Measurements from ENCODE around the gene PLCL2. TPM values are rescaled to one million over a fixed set of nuclear protein-coding genes. Genes with fewer than 3 reads are reported as not detected.

Gene PLCL2
- total and polyA plus RNA-seq, 2 donors (not counting 3 experiments of a cell fraction or from before 2014, with no cell fraction given), result 2.3 to 10.7 TPM

DNA sequence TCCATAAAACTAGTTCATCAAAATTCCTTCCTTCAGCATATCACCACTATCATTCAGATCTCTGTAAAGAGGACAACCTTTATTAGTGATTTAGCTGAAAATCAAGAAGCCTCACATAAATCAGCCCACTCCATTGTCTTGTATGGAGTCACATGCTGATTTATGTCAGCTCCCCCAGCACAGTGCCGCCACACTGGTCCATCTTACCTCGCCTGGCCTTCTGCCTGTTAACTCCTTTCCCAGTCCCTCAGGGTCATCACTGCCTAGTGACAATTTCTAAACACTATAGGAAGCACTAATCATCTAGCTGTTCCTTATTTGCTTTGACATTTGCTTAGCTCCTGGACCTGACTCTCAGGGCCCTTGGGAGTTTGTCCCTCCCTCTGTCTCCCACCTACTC lies 75.4 kb downstream of the PLCL2 start:
- no peaks in the 10 kb centered on the region for H3K27me3 ChIP-seq (ENCODE audit: control insufficient read depth in 2 of 2, insufficient read depth in 2 of 2, low read length in 2 of 2)
- no peaks in the 10 kb centered on the region for H3K79me2 ChIP-seq (ENCODE audit: control insufficient read depth, insufficient read depth, low read length)
- no peak overlapping the region for H3K4me3 ChIP-seq (replicated peaks in 1 of 3; ENCODE audit: insufficient read depth in 1 of 3, low read depth in 1 of 3, low read length in 3 of 3)
- H3K27ac ChIP-seq (ENCODE audit: insufficient read depth, low read depth, low read length), result no peak overlapping the region
- no peaks in the 10 kb centered on the region for H3K9me3 ChIP-seq (replicated peaks; ENCODE audit: control insufficient read depth, insufficient read depth, low read length)
- no peak for TF ChIP-seq EZH2 (IDR thresholded peaks at IDR 0.05; ENCODE audit: borderline replicate concordance, low read depth, low read length, severe bottlenecking)
- TF ChIP-seq, protein P1, sequence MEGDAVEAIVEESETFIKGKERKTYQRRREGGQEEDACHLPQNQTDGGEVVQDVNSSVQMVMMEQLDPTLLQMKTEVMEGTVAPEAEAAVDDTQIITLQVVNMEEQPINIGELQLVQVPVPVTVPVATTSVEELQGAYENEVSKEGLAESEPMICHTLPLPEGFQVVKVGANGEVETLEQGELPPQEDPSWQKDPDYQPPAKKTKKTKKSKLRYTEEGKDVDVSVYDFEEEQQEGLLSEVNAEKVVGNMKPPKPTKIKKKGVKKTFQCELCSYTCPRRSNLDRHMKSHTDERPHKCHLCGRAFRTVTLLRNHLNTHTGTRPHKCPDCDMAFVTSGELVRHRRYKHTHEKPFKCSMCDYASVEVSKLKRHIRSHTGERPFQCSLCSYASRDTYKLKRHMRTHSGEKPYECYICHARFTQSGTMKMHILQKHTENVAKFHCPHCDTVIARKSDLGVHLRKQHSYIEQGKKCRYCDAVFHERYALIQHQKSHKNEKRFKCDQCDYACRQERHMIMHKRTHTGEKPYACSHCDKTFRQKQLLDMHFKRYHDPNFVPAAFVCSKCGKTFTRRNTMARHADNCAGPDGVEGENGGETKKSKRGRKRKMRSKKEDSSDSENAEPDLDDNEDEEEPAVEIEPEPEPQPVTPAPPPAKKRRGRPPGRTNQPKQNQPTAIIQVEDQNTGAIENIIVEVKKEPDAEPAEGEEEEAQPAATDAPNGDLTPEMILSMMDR (IDR thresholded peaks at IDR 0.05; ENCODE audit: extremely low read depth in 1 of 2, insufficient read depth in 1 of 2, low read depth in 1 of 2, low read length in 2 of 2), result no peak
- TF ChIP-seq, protein P2, sequence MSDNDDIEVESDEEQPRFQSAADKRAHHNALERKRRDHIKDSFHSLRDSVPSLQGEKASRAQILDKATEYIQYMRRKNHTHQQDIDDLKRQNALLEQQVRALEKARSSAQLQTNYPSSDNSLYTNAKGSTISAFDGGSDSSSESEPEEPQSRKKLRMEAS (IDR thresholded peaks at IDR 0.05; ENCODE audit: insufficient read depth, insufficient read length), result no peak
- ChIA-PET CTCF (interaction anchor here (1.4 kb wide), 1 partner anchor 76 kb away, joined by 5 read pairs; the partner anchor contains the start of gene PLCL2), POLR2A (no interaction called here)
- no peaks in the 10 kb centered on the region for H3K9me1 ChIP-seq (replicated peaks; ENCODE audit: control insufficient read depth, extremely low read depth, insufficient read depth, low read length)
- H2AFZ ChIP-seq (ENCODE audit: low read depth, low read length), result no peak overlapping the region
- no peaks in the 10 kb centered on the region for H3K36me3 ChIP-seq (ENCODE audit: control insufficient read depth in 2 of 2, extremely low read depth in 1 of 2, insufficient read depth in 2 of 2, low read length in 2 of 2)
- no peaks in the 10 kb centered on the region for H4K20me1 ChIP-seq (replicated peaks; ENCODE audit: control insufficient read depth, extremely low read depth, insufficient read depth, low read length)
- H3K9ac ChIP-seq (replicated peaks; ENCODE audit: extremely low read depth, insufficient read depth, low read length), result no peak overlapping the region
- dilution Hi-C loops (cut with MboI; ENCODE audit: extremely low pct_ligation_motif_present, low sequenced_read_pairs), result no loop called here
- FAIRE-seq (no peak), DNase-seq (ENCODE audit: low read depth, low spot score) (no peak)
- H3K4me1 ChIP-seq (ENCODE audit: control insufficient read depth, extremely low read depth, insufficient read depth, low read length), result no peaks in the 10 kb centered on the region
- no peak overlapping the region for H3K4me2 ChIP-seq (ENCODE audit: insufficient read depth, low read length)
- intact Hi-C loops (cut with micrococcal nuclease), result no loop called here
- BruUV-seq (replicated peaks), result no TSS peak

DNA sequence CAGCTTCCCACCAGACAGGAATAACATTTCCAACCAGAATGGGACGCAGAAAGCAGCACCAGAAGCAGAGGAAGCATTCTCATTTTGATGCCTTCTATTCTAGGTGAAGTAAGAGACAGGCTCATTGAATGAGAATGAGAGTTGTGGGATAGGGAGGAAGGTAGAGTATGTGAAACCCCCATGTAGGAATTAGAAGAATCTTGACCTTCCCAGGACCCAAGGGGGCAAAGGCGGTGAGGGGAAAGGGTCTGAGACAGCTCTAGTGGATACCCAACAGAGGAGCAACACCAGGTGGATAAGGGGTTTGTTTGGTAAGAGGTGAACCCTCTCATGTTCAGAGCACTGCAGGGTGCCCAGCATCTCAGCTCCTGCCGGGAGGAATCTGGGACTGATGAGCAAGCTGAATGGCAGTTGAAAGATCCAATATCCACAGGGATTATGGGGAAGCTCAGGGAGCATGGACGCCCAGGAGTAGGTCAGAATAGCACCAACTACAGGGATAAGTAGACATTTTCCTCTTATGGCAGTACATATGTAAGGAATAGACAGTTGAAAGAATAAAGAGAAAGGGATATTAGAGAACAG lies 77.0 kb downstream of the PLCL2 start:
- no peak for FAIRE-seq
- Histone ChIP-seq H3K27ac (ENCODE audit: insufficient read depth, low read depth, low read length) (no peak overlapping the region), H2AFZ (ENCODE audit: low read depth, low read length) (no peak overlapping the region), H3K79me2 (ENCODE audit: control insufficient read depth, insufficient read depth, low read length) (peaks cover under 1% of the 10 kb centered on the region), H4K20me1 (replicated peaks; ENCODE audit: control insufficient read depth, extremely low read depth, insufficient read depth, low read length) (no peaks in the 10 kb centered on the region), H3K36me3 (ENCODE audit: control insufficient read depth in 2 of 2, extremely low read depth in 1 of 2, insufficient read depth in 2 of 2, low read length in 2 of 2) (no peaks in the 10 kb centered on the region), H3K4me1 (ENCODE audit: control insufficient read depth, extremely low read depth, insufficient read depth, low read length) (no peaks in the 10 kb centered on the region), H3K9me3 (replicated peaks; ENCODE audit: control insufficient read depth, insufficient read depth, low read length) (no peaks in the 10 kb centered on the region), H3K9me1 (replicated peaks; ENCODE audit: control insufficient read depth, extremely low read depth, insufficient read depth, low read length) (no peaks in the 10 kb centered on the region), H3K9ac (replicated peaks; ENCODE audit: extremely low read depth, insufficient read depth, low read length) (no peak overlapping the region), H3K4me2 (ENCODE audit: insufficient read depth, low read length) (no peak overlapping the region), H3K4me3 (replicated peaks in 1 of 3; ENCODE audit: insufficient read depth in 1 of 3, low read depth in 1 of 3, low read length in 3 of 3) (no peak overlapping the region), H3K27me3 (ENCODE audit: control insufficient read depth in 2 of 2, insufficient read depth in 2 of 2, low read length in 2 of 2) (no peaks in the 10 kb centered on the region)
- TF ChIP-seq FOS (IDR thresholded peaks at IDR 0.05; ENCODE audit: borderline replicate concordance, insufficient read depth, low read length), result no peak
- no peak for TF ChIP-seq POLR2AphosphoS5 (IDR thresholded peaks at IDR 0.05; ENCODE audit: insufficient read depth, low read depth, low read length)
- no peak for TF ChIP-seq POLR2A (IDR thresholded peaks at IDR 0.05; ENCODE audit: low read depth, low read length)
- no peak for TF ChIP-seq GATA2 (IDR thresholded peaks at IDR 0.05; ENCODE audit: insufficient read depth, insufficient read length, low read depth, low read length)
- TF ChIP-seq JUN (IDR thresholded peaks at IDR 0.05; ENCODE audit: borderline replicate concordance, insufficient read depth, insufficient read length, low read depth), result no peak
- TF ChIP-seq MYC (IDR thresholded peaks at IDR 0.05; ENCODE audit: low read depth, low read length), result no peak
- TF ChIP-seq, protein P1 (IDR thresholded peaks at IDR 0.05; ENCODE audit: extremely low read depth in 1 of 2, insufficient read depth in 1 of 2, low read depth in 1 of 2, low read length in 2 of 2), result no peak
- TF ChIP-seq EZH2 (IDR thresholded peaks at IDR 0.05; ENCODE audit: borderline replicate concordance, low read depth, low read length, severe bottlenecking), result no peak
- TF ChIP-seq, protein P2 (IDR thresholded peaks at IDR 0.05; ENCODE audit: insufficient read depth, insufficient read length), result no peak
- intact Hi-C loops (cut with micrococcal nuclease), result no loop called here
- DNase-seq (ENCODE audit: low read depth, low spot score), result no peak
- dilution Hi-C loops (cut with MboI; ENCODE audit: extremely low pct_ligation_motif_present, low sequenced_read_pairs), result no loop called here
- CTCF ChIA-PET, result interaction anchor here (1.4 to 2.1 kb wide), 2 partner anchors 78 to 133 kb away, joined by 4 to 8 read pairs; no protein-coding TSS in a partner anchor
- no TSS peak for BruUV-seq (replicated peaks)
- POLR2A ChIA-PET, result no interaction called here
